Tibial nerve (tissue), 4 donors: ENCODE data around the gene RNFT2. TPM values are rescaled to one million over a fixed set of nuclear protein-coding genes. Genes with fewer than 3 reads are reported as not detected.

Experiments
- DNase-seq, 2 donors: peaks; one replicate each; pipeline ENCODE4 v3.0.0-alpha.2; 2019; ENCODE audit warnings: low spot score in 2 of 2
- H3K27ac ChIP-seq, 4 donors: fragments of 200-600 bp; sonication (generic) in 3 of 4; one replicate each; pipeline ENCODE4 v1.5.1; 2017 to 2019; ENCODE audit warnings: mild to moderate bottlenecking in 1 of 4
- H3K27me3 ChIP-seq, 2 donors: fragments of 200-600 bp; sonication (generic) in 1 of 2; one replicate each; pipeline versions ENCODE4 v1.5.1 to v1.6.0; 2017 to 2019
- H3K36me3 ChIP-seq, 3 donors: fragments of 200-600 bp; sonication (generic); one replicate each; pipeline ENCODE4 v1.5.1; 2018 to 2019
- H3K4me1 ChIP-seq, 4 donors: fragments of 200-600 bp; sonication (generic) in 3 of 4; one replicate each; pipeline ENCODE4 v1.5.1; 2017 to 2019
- H3K4me3 ChIP-seq, 4 donors: fragments of 200-600 bp; sonication (generic) in 3 of 4; one replicate each; pipeline ENCODE4 v1.5.1; 2017 to 2019; ENCODE audit warnings: mild to moderate bottlenecking in 1 of 4, moderate library complexity in 1 of 4
- H3K9me3 ChIP-seq, 4 donors: fragments of 200-600 bp; sonication (generic) in 3 of 4; one replicate each; pipeline ENCODE4 v1.5.1; 2017 to 2019
- EP300 ChIP-seq, 2 donors: sonication (generic); formaldehyde crosslinking; IDR thresholded peaks; one replicate each; pipeline ENCODE4 v1.6.1; 2017; ENCODE audit warnings: antibody characterized with exemption in 2 of 2, mild to moderate bottlenecking in 1 of 2
- POLR2A ChIP-seq, 2 donors: fragments of 450-650 bp; IDR thresholded peaks; one replicate each; pipeline ENCODE4 v1.6.1; 2017; ENCODE audit warnings: antibody characterized with exemption in 2 of 2, mild to moderate bottlenecking in 2 of 2, moderate library complexity in 2 of 2
- WGBS, 2 donors: methylation state at CpG; one replicate each; pipeline ENCODE4 v1.1.5; 2018; 5-methylcytosine and 5-hydroxymethylcytosine counted together
- total RNA-seq, 4 donors: library from RNA; depleted of rRNA; stranded (reverse); fragments of >200 nt; gene quantifications; one replicate each; pipeline ENCODE4 v1.1.0, GENCODE V29; 2016
- TF ChIP-seq, protein P1 (sequence below), 5 experiments: fragments of 200-600 bp in 3 of 5; fragments of 450-650 bp in 2 of 5; sonication (generic) in 3 of 5; IDR thresholded peaks; one replicate each; pipeline ENCODE4 v1.5.1; 2016 to 2019; ENCODE audit warnings: antibody characterized with exemption in 5 of 5, mild to moderate bottlenecking in 3 of 5, moderate library complexity in 2 of 5

RNFT2 gene
- total RNA-seq, 4 donors from 2014 or later = 0.59 to 5.9 (median 2.5) TPM

GRCh38 chr12:116726694-116727093, 11.4 kb upstream of the RNFT2 start:
- DNase-seq = no peak
- Histone ChIP-seq H3K27me3 (no peaks in the 10 kb centered on the region), H3K4me1 (peaks cover 0 to 28% (median 0%) of the 10 kb centered on the region in 4 donors), H3K27ac (no peak overlapping the region), H3K36me3 (peaks cover 0 to 15% (median 0%) of the 10 kb centered on the region in 3 donors), H3K4me3 (no peak overlapping the region), H3K9me3 (no peaks in the 10 kb centered on the region)
- 34 to 35% methylated on average over 4 of the region's 4 CpGs for WGBS, 2 donors
- TF ChIP-seq POLR2A (IDR thresholded peaks at IDR 0.05) = no peak
- TF ChIP-seq, protein P1, sequence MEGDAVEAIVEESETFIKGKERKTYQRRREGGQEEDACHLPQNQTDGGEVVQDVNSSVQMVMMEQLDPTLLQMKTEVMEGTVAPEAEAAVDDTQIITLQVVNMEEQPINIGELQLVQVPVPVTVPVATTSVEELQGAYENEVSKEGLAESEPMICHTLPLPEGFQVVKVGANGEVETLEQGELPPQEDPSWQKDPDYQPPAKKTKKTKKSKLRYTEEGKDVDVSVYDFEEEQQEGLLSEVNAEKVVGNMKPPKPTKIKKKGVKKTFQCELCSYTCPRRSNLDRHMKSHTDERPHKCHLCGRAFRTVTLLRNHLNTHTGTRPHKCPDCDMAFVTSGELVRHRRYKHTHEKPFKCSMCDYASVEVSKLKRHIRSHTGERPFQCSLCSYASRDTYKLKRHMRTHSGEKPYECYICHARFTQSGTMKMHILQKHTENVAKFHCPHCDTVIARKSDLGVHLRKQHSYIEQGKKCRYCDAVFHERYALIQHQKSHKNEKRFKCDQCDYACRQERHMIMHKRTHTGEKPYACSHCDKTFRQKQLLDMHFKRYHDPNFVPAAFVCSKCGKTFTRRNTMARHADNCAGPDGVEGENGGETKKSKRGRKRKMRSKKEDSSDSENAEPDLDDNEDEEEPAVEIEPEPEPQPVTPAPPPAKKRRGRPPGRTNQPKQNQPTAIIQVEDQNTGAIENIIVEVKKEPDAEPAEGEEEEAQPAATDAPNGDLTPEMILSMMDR (IDR thresholded peaks at IDR 0.05) = no peak
- no peak for TF ChIP-seq EP300 (IDR thresholded peaks at IDR 0.05)

- H3K4me1 ChIP-seq = peaks cover 0 to 32% (median 0%) of the 10 kb centered on the region in 4 donors
- H3K4me3 ChIP-seq = no peak overlapping the region
- no peaks in the 10 kb centered on the region for H3K27me3 ChIP-seq
- H3K27ac ChIP-seq = no peak overlapping the region
- no peak for DNase-seq
- H3K9me3 ChIP-seq = no peaks in the 10 kb centered on the region
- 65 to 74% methylated on average over 3 of the region's 3 CpGs for WGBS, 2 donors
- TF ChIP-seq POLR2A (IDR thresholded peaks at IDR 0.05) (no peak), EP300 (IDR thresholded peaks at IDR 0.05) (no peak)
- TF ChIP-seq, protein P1 (IDR thresholded peaks at IDR 0.05) = no peak
- H3K36me3 ChIP-seq = peaks cover 0 to 15% (median 0%) of the 10 kb centered on the region in 3 donors
Measured at GRCh38 chr12:116727261-116727660, 10.9 kb upstream of the RNFT2 start.

GRCh38 chr12:116727891-116728290, 10.2 kb upstream of the RNFT2 start:
- WGBS, 2 donors = 60 to 64% methylated on average over 6 of the region's 6 CpGs
- no peak overlapping the region for H3K27ac ChIP-seq
- DNase-seq = no peak
- H3K9me3 ChIP-seq = no peaks in the 10 kb centered on the region
- TF ChIP-seq POLR2A (IDR thresholded peaks at IDR 0.05) = no peak
- TF ChIP-seq, protein P1 (IDR thresholded peaks at IDR 0.05) = no peak
- TF ChIP-seq EP300 (IDR thresholded peaks at IDR 0.05) = no peak
- H3K36me3 ChIP-seq = peaks cover 0 to 14% (median 0%) of the 10 kb centered on the region in 3 donors
- no peak overlapping the region for H3K4me3 ChIP-seq
- H3K27me3 ChIP-seq = no peaks in the 10 kb centered on the region
- peaks cover 0 to 32% (median 0%) of the 10 kb centered on the region in 4 donors for H3K4me1 ChIP-seq

GRCh38 chr12:116731801-116732200, 6.3 kb upstream of the RNFT2 start:
- H3K27me3 ChIP-seq = no peaks in the 10 kb centered on the region
- peaks cover 0 to 37% (median 5%) of the 10 kb centered on the region in 4 donors for H3K4me1 ChIP-seq
- TF ChIP-seq, protein P1 (IDR thresholded peaks at IDR 0.05) = no peak
- TF ChIP-seq POLR2A (IDR thresholded peaks at IDR 0.05) (no peak), EP300 (IDR thresholded peaks at IDR 0.05) (no peak)
- H3K4me3 ChIP-seq = no peak overlapping the region
- H3K9me3 ChIP-seq = no peaks in the 10 kb centered on the region
- peaks cover 0 to 34% (median 0%) of the 10 kb centered on the region in 3 donors for H3K36me3 ChIP-seq
- no peak overlapping the region for H3K27ac ChIP-seq
- WGBS, 2 donors = 93 to 94% methylated on average over 3 of the region's 3 CpGs
- no peak for DNase-seq

GRCh38 chr12:116734156-116734768, 3.9 kb upstream of the RNFT2 start:
- TF ChIP-seq, protein P1 (IDR thresholded peaks at IDR 0.05) = no peak
- TF ChIP-seq POLR2A (IDR thresholded peaks at IDR 0.05) (no peak), EP300 (IDR thresholded peaks at IDR 0.05) (no peak)
- peaks cover 0 to 34% (median 0%) of the 10 kb centered on the region in 3 donors for H3K36me3 ChIP-seq
- H3K4me3 ChIP-seq = no peak overlapping the region
- 86 to 94% methylated on average over 5 of the region's 5 CpGs for WGBS, 2 donors
- peaks cover 0 to 32% (median 10%) of the 10 kb centered on the region in 4 donors for H3K4me1 ChIP-seq
- no peak overlapping the region for H3K27ac ChIP-seq
- DNase-seq = no peak
- H3K9me3 ChIP-seq = no peaks in the 10 kb centered on the region
- no peaks in the 10 kb centered on the region for H3K27me3 ChIP-seq
